A549 (cell line): Measurements from ENCODE around the gene BACH1. TPM values are rescaled to one million over a fixed set of nuclear protein-coding genes. Genes with fewer than 3 reads are reported as not detected.

Experiments used
- ATAC-seq, 2 experiments: fragments of 200-7000 bp in 1 of 2; fragments of >200 bp in 1 of 2; cut with Nextera tagmentation in 1 of 2; cut with Tn5 transposase in 1 of 2; 3 replicates each; pipeline versions ENCODE4 v1.8.0 to v1.9.1; 2018 to 2020; ENCODE audit warnings: mild to moderate bottlenecking in 1 of 2, moderate library complexity in 1 of 2
- CTCF ChIA-PET: fragments of 300-600 bp; sonication (Branson Sonifier 250); formaldehyde crosslinking; extraction: SDS; loops from one replicate; lab custom pipeline; 2021; ENCODE audit warnings: antibody characterized with exemption, inconsistent platforms; lab: Yijun Ruan, JAX
- POLR2A ChIA-PET: fragments of 350-600 bp; formaldehyde crosslinking; extraction: SDS; loops from one replicate; lab custom pipeline; 2021; ENCODE audit warnings: antibody characterized with exemption, inconsistent platforms; lab: Yijun Ruan, JAX
- DNase-seq, 2 experiments: peaks; one replicate each; pipeline versions ENCODE4 v3.0.0 to v3.0.0-alpha.2; 2011 to 2016; ENCODE audit warnings: low read depth in 1 of 2, low spot score in 1 of 2
- FAIRE-seq: peaks from 2 replicates; lab custom pipeline; 2011; peaks lifted over from hg19 to GRCh38; lab: Jason Lieb, UNC
- H3K27ac ChIP-seq, 2 experiments: fragments of >200 bp; sonication (Bioruptor Twin); formaldehyde crosslinking; 3 replicates each; pipeline ENCODE4 v1.5.1; 2016 to 2017
- H3K4me1 ChIP-seq: fragments of >200 bp; sonication (Bioruptor Twin); formaldehyde crosslinking; 3 replicates; pipeline ENCODE4 v1.6.1; 2016
- H3K4me2 ChIP-seq: fragments of >200 bp; sonication (Bioruptor Twin); formaldehyde crosslinking; 3 replicates; pipeline ENCODE4 v1.6.1; 2016
- H3K4me3 ChIP-seq: fragments of >200 bp; sonication (Bioruptor Twin); formaldehyde crosslinking; 3 replicates; pipeline ENCODE4 v1.5.1; 2016
- H3K9me3 ChIP-seq: fragments of >200 bp; sonication (Bioruptor Twin); formaldehyde crosslinking; 3 replicates; pipeline ENCODE4 v1.6.1; 2016
- BHLHE40 ChIP-seq: IDR thresholded peaks from 2 replicates; pipeline ENCODE4 v1.6.1; 2012; ENCODE audit warnings: low read depth, low read length, inconsistent platforms
- CBX2 ChIP-seq: fragments of 200-600 bp; sonication (generic); IDR thresholded peaks from 2 replicates; pipeline ENCODE4 v1.6.1; 2016; ENCODE audit warnings: low read depth, mild to moderate bottlenecking, borderline replicate concordance
- EHMT2 ChIP-seq: fragments of 200-600 bp; sonication (generic); IDR thresholded peaks from 2 replicates; pipeline ENCODE4 v1.6.1; 2016; ENCODE audit warnings: antibody characterized with exemption, low read depth, mild to moderate bottlenecking, moderate library complexity
- FOSB ChIP-seq: fragments of 250-450 bp; sonication (Bioruptor Pico); IDR thresholded peaks from 2 replicates; pipeline ENCODE4 v1.5.0; 2020; ENCODE audit warnings: mild to moderate bottlenecking, moderate library complexity
- FOSL2 ChIP-seq, 2 experiments: fragments of 450-650 bp in 1 of 2; fragments of >200 bp in 1 of 2; sonication (Bioruptor Twin) in 1 of 2; formaldehyde crosslinking; IDR thresholded peaks; 2 replicates each; pipeline versions ENCODE4 v1.5.0 to v1.6.1; 2016 to 2020; ENCODE audit warnings: mild to moderate bottlenecking in 1 of 2, moderate library complexity in 1 of 2
- GATA3 ChIP-seq: IDR thresholded peaks from 2 replicates; pipeline ENCODE4 v1.6.1; 2012; ENCODE audit warnings: borderline replicate concordance
- HDAC2 ChIP-seq: fragments of 200-600 bp; sonication (generic); IDR thresholded peaks from 2 replicates; pipeline ENCODE4 v1.6.1; 2016
- HOXA7 ChIP-seq: fragments of 250-450 bp; sonication (Bioruptor Pico); IDR thresholded peaks from 2 replicates; pipeline ENCODE4 v1.5.0; 2020; ENCODE audit warnings: mild to moderate bottlenecking, moderate library complexity
- HOXB5 ChIP-seq: fragments of 250-450 bp; sonication (Bioruptor Pico); IDR thresholded peaks from 2 replicates; pipeline ENCODE4 v1.5.0; 2020; ENCODE audit warnings: mild to moderate bottlenecking, moderate library complexity
- JUN ChIP-seq, 2 experiments: fragments of >200 bp; sonication (Bioruptor Twin); formaldehyde crosslinking; IDR thresholded peaks; 2 replicates in 1 of 2; 3 replicates in 1 of 2; pipeline ENCODE4 v1.6.1; 2016 to 2017
- JUNB ChIP-seq: fragments of >200 bp; sonication (Bioruptor Twin); formaldehyde crosslinking; IDR thresholded peaks from 2 replicates; pipeline ENCODE4 v1.6.1; 2016
- KDM1A ChIP-seq: fragments of 200-600 bp; sonication (generic); IDR thresholded peaks from 2 replicates; pipeline ENCODE4 v1.6.1; 2016; ENCODE audit warnings: low read depth, mild to moderate bottlenecking
- KDM5A ChIP-seq: fragments of 200-600 bp; sonication (generic); IDR thresholded peaks from 2 replicates; pipeline ENCODE4 v1.6.1; 2016; ENCODE audit warnings: antibody characterized with exemption, mild to moderate bottlenecking
- MAFK ChIP-seq: fragments of 450-650 bp; IDR thresholded peaks from 2 replicates; pipeline ENCODE4 v1.6.1; 2014; ENCODE audit not compliant: partially characterized antibody
- MAZ ChIP-seq: fragments of 150-350 bp; IDR thresholded peaks from 2 replicates; pipeline ENCODE4 v1.6.1; 2014; ENCODE audit warnings: antibody characterized with exemption, low read depth, low read length, borderline replicate concordance
- MYC ChIP-seq: IDR thresholded peaks from 2 replicates; pipeline ENCODE4 v1.6.1; 2012; ENCODE audit warnings: mild to moderate bottlenecking, inconsistent platforms, low read length, improper control_type of control experiment, borderline replicate concordance
- NPAS2 ChIP-seq: fragments of 250-450 bp; sonication (Bioruptor Pico); IDR thresholded peaks from 2 replicates; pipeline ENCODE4 v1.8.0; 2022; ENCODE audit warnings: mild to moderate bottlenecking, moderate library complexity, borderline replicate concordance
- RAD21 ChIP-seq, 2 experiments: fragments of >200 bp in 1 of 2; sonication (Bioruptor Twin) in 1 of 2; formaldehyde crosslinking in 1 of 2; IDR thresholded peaks in 1 of 2; conservative IDR thresholded peaks in 1 of 2; 2 replicates in 1 of 2; 3 replicates in 1 of 2; pipeline ENCODE4 v1.6.1; 2012 to 2018; ENCODE audit warnings: inconsistent platforms in 1 of 2
- RARB ChIP-seq: fragments of 250-450 bp; sonication (Bioruptor Pico); IDR thresholded peaks from 2 replicates; pipeline ENCODE4 v1.8.0; 2021; ENCODE audit warnings: mild to moderate bottlenecking, moderate library complexity
- RFX5 ChIP-seq: fragments of 450-650 bp; IDR thresholded peaks from 2 replicates; pipeline ENCODE4 v1.7.1; 2014; ENCODE audit warnings: antibody characterized with exemption, mild to moderate bottlenecking, moderate library complexity
- RNF2 ChIP-seq: fragments of 200-600 bp; sonication (generic); IDR thresholded peaks from 2 replicates; pipeline ENCODE4 v1.6.1; 2016; ENCODE audit warnings: low read depth, mild to moderate bottlenecking, antibody characterized with exemption, moderate library complexity, borderline replicate concordance
- TFCP2L1 ChIP-seq: fragments of 250-450 bp; sonication (Bioruptor Pico); IDR thresholded peaks from 2 replicates; pipeline ENCODE4 v1.5.0; 2021; ENCODE audit warnings: mild to moderate bottlenecking
- TP53 ChIP-seq: fragments of 250-450 bp; sonication (Bioruptor Pico); IDR thresholded peaks from 2 replicates; pipeline ENCODE4 v1.5.0; 2021; ENCODE audit warnings: mild to moderate bottlenecking, moderate library complexity
- ZSCAN20 ChIP-seq: fragments of 250-450 bp; sonication (Bioruptor Pico); IDR thresholded peaks from 2 replicates; pipeline ENCODE4 v1.8.0; 2022; ENCODE audit warnings: mild to moderate bottlenecking, moderate library complexity
- WGBS: methylation state at CpG from one replicate; pipeline ENCODE4 v1.1.6; 2017; ENCODE audit errors: missing lambda C conversion rate; 5-methylcytosine and 5-hydroxymethylcytosine counted together
- polyA plus RNA-seq, 4 experiments: library from polyadenylated mRNA; depleted of rRNA in 3 of 4; stranded (reverse); fragments of >200 nt; fragmentation: RNase III in 1 of 4; extraction: RNeasy Plus Mini Kit Qiagen cat#74134 plus additional on column Dnase treatment in 1 of 4; gene quantifications; 2 replicates in 3 of 4; 3 replicates in 1 of 4; pipeline ENCODE4 v1.2.3, GENCODE V29; 2011 to 2017
- TF ChIP-seq, protein P1 (sequence below): fragments of >200 bp; sonication (Bioruptor Twin); formaldehyde crosslinking; IDR thresholded peaks from 3 replicates; pipeline ENCODE4 v1.5.1; 2016
- TF ChIP-seq, protein P2 (sequence below): fragments of >200 bp; sonication (Bioruptor Twin); formaldehyde crosslinking; IDR thresholded peaks from 2 replicates; pipeline ENCODE4 v1.6.1; 2016
- TF ChIP-seq, protein P3 (sequence below): fragments of >200 bp; sonication (Bioruptor Twin); formaldehyde crosslinking; IDR thresholded peaks from 3 replicates; pipeline ENCODE4 v1.6.1; 2016
- TF ChIP-seq, protein P4 (sequence below): fragments of 450-650 bp; IDR thresholded peaks from 2 replicates; pipeline ENCODE4 v1.6.1; 2014; ENCODE audit warnings: antibody characterized with exemption
- TF ChIP-seq, protein P5 (sequence below): IDR thresholded peaks from 2 replicates; pipeline ENCODE4 v1.6.1; 2012; ENCODE audit warnings: low read depth, borderline replicate concordance
- TF ChIP-seq, protein P6 (sequence below): fragments of 250-450 bp; sonication (Bioruptor Pico); IDR thresholded peaks from 2 replicates; pipeline ENCODE4 v1.5.0; 2021; ENCODE audit warnings: mild to moderate bottlenecking, moderate library complexity, borderline replicate concordance

The BACH1 gene
- polyA plus RNA-seq, 2 of the 4 experiments (the other 2 are of a cell fraction): 5.0 to 21.4 TPM

DNA sequence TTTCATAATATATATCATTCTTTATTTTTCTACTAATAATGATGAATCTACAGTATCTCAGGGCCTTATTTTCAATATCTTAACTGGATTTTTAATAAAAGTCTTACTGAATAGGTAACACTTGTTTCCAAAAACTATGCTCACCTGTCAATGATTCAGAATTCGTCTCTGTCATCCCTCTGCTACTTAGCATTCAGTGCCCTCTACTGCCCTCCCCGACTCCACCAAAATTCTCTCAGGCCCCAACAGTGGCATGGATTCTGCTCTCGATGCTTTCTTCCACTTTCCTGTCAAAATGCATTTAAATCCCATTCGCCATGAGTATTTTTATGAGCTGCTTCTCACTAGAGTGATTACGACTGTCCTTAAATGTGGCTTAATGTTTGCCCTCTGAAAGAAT, 10.5 kb upstream of the BACH1 start:
- ChIA-PET CTCF (no interaction called here), POLR2A (no interaction called here)
- no peak for FAIRE-seq
- ATAC-seq: no peak
- Histone ChIP-seq H3K9me3 (no peaks in the 10 kb centered on the region), H3K4me3 (no peak overlapping the region), H3K27ac (no peak overlapping the region), H3K4me1 (no peaks in the 10 kb centered on the region), H3K4me2 (no peak overlapping the region)
- TF ChIP-seq TP53 (CRISPR knock-in tag): no peak
- TF ChIP-seq MAZ: no peak
- TF ChIP-seq MYC: no peak
- no peak for TF ChIP-seq BHLHE40
- no peak for TF ChIP-seq ZSCAN20
- no peak for TF ChIP-seq MAFK
- no peak for TF ChIP-seq TFCP2L1 (CRISPR knock-in tag)
- no peak for TF ChIP-seq RAD21 (conservative IDR thresholded peaks at IDR 0.05 in 1 of 2, IDR thresholded peaks at IDR 0.05 in 1 of 2)
- no peak for TF ChIP-seq EHMT2
- no peak for TF ChIP-seq RARB (CRISPR knock-in tag)
- TF ChIP-seq KDM1A: no peak
- TF ChIP-seq JUNB: no peak
- no peak for TF ChIP-seq HOXA7 (CRISPR knock-in tag)
- TF ChIP-seq, protein P1, sequence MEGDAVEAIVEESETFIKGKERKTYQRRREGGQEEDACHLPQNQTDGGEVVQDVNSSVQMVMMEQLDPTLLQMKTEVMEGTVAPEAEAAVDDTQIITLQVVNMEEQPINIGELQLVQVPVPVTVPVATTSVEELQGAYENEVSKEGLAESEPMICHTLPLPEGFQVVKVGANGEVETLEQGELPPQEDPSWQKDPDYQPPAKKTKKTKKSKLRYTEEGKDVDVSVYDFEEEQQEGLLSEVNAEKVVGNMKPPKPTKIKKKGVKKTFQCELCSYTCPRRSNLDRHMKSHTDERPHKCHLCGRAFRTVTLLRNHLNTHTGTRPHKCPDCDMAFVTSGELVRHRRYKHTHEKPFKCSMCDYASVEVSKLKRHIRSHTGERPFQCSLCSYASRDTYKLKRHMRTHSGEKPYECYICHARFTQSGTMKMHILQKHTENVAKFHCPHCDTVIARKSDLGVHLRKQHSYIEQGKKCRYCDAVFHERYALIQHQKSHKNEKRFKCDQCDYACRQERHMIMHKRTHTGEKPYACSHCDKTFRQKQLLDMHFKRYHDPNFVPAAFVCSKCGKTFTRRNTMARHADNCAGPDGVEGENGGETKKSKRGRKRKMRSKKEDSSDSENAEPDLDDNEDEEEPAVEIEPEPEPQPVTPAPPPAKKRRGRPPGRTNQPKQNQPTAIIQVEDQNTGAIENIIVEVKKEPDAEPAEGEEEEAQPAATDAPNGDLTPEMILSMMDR: no peak
- no peak for TF ChIP-seq HOXB5 (CRISPR knock-in tag)
- TF ChIP-seq NPAS2 (CRISPR knock-in tag): no peak
- TF ChIP-seq GATA3: no peak
- WGBS: 68% methylated on average over 5 of the region's 5 CpGs
- DNase-seq: no peak

DNA sequence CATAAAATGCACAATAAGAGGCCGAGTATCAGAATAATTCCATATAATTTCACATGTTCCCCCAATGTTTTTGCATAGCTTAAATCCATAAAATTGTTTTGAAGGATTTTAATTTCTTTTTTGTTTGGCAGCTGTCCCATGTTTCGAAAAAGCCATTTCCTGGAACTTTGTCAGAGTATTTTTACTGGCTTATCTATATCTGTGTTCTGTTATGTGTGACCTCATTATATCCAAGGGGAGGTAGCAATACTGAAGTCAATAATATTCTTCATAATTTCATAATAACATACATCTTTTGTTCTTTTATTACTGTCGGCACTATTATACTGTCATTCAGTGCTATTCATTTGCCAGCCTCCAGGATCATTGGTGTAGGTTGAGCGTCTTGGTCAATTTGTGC, 9.4 kb upstream of the BACH1 start:
- FAIRE-seq: no peak
- ChIA-PET CTCF (interaction anchor here (0.9 to 2.0 kb wide), 2 partner anchors 82 to 125 kb away, joined by 3 to 5 read pairs; no protein-coding TSS in a partner anchor), POLR2A (no interaction called here)
- no peak for ATAC-seq
- H3K9me3 ChIP-seq: no peaks in the 10 kb centered on the region
- H3K4me1 ChIP-seq: no peaks in the 10 kb centered on the region
- no peak for DNase-seq
- 64% methylated on average over 4 of the region's 4 CpGs for WGBS
- TF ChIP-seq RFX5: no peak
- TF ChIP-seq, protein P2, sequence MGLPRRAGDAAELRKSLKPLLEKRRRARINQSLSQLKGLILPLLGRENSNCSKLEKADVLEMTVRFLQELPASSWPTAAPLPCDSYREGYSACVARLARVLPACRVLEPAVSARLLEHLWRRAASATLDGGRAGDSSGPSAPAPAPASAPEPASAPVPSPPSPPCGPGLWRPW: no peak
- no peak for TF ChIP-seq FOSL2 (IDR thresholded peaks at IDR 0.05)
- TF ChIP-seq FOSL2 (CRISPR knock-in tag; IDR thresholded peaks at IDR 0.05): no peak
- no peak for TF ChIP-seq KDM5A
- TF ChIP-seq, protein P3, sequence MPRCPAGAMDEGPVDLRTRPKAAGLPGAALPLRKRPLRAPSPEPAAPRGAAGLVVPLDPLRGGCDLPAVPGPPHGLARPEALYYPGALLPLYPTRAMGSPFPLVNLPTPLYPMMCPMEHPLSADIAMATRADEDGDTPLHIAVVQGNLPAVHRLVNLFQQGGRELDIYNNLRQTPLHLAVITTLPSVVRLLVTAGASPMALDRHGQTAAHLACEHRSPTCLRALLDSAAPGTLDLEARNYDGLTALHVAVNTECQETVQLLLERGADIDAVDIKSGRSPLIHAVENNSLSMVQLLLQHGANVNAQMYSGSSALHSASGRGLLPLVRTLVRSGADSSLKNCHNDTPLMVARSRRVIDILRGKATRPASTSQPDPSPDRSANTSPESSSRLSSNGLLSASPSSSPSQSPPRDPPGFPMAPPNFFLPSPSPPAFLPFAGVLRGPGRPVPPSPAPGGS: no peak
- TF ChIP-seq, protein P4, sequence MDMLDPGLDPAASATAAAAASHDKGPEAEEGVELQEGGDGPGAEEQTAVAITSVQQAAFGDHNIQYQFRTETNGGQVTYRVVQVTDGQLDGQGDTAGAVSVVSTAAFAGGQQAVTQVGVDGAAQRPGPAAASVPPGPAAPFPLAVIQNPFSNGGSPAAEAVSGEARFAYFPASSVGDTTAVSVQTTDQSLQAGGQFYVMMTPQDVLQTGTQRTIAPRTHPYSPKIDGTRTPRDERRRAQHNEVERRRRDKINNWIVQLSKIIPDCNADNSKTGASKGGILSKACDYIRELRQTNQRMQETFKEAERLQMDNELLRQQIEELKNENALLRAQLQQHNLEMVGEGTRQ: no peak
- TF ChIP-seq, protein P5, sequence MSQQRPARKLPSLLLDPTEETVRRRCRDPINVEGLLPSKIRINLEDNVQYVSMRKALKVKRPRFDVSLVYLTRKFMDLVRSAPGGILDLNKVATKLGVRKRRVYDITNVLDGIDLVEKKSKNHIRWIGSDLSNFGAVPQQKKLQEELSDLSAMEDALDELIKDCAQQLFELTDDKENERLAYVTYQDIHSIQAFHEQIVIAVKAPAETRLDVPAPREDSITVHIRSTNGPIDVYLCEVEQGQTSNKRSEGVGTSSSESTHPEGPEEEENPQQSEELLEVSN: no peak
- TF ChIP-seq MAFK: no peak
- no peak for TF ChIP-seq RNF2
- TF ChIP-seq, protein P6, sequence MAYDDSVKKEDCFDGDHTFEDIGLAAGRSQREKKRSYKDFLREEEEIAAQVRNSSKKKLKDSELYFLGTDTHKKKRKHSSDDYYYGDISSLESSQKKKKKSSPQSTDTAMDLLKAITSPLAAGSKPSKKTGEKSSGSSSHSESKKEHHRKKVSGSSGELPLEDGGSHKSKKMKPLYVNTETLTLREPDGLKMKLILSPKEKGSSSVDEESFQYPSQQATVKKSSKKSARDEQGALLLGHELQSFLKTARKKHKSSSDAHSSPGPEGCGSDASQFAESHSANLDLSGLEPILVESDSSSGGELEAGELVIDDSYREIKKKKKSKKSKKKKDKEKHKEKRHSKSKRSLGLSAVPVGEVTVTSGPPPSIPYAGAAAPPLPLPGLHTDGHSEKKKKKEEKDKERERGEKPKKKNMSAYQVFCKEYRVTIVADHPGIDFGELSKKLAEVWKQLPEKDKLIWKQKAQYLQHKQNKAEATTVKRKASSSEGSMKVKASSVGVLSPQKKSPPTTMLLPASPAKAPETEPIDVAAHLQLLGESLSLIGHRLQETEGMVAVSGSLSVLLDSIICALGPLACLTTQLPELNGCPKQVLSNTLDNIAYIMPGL (CRISPR knock-in tag): no peak
- TF ChIP-seq NPAS2 (CRISPR knock-in tag): no peak
- TF ChIP-seq JUN (IDR thresholded peaks at IDR 0.05): no peak
- no peak for TF ChIP-seq CBX2
- TF ChIP-seq HDAC2: no peak
- TF ChIP-seq FOSB (CRISPR knock-in tag): no peak
- TF ChIP-seq, all 56 proteins: peak for 0
- Histone ChIP-seq H3K27ac (no peak overlapping the region), H3K4me3 (no peak overlapping the region), H3K4me2 (no peak overlapping the region)
